GM21390 (cell line): ENCODE data around the gene NADSYN1.

Experiments used
- ATAC-seq: cut with Tn5 transposase; IDR thresholded peaks from one replicate; pipeline ENCODE4 v1.9.1; 2021; ENCODE audit not compliant: unreplicated experiment

Gene NADSYN1

GRCh38 chr11:71542879-71543777 lies 90.1 kb downstream of the NADSYN1 start:
- ATAC-seq = no peak

- ATAC-seq = no peak
Observed at GRCh38 chr11:71543866-71544265, 90.9 kb downstream of the NADSYN1 start.

GRCh38 chr11:71544525-71545214 lies 91.7 kb downstream of the NADSYN1 start:
- ATAC-seq = no peak

GRCh38 chr11:71545405-71545966 lies 92.5 kb downstream of the NADSYN1 start:
- ATAC-seq = no peak

GRCh38 chr11:71548120-71548519 lies 95.1 kb downstream of the NADSYN1 start, which contains the start of gene KRTAP5-9:
Gene KRTAP5-9 (plus strand): TSS chr11:71548420. CDS start chr11:71548658, 238 bp downstream.
- no peak for ATAC-seq

GRCh38 chr11:71548716-71549151 lies 95.7 kb downstream of the NADSYN1 start:
- no peak for ATAC-seq
